B cell (primary cell): ENCODE measurements around the gene RIPOR3. TPM values are rescaled to one million over a fixed set of nuclear protein-coding genes. Genes with fewer than 3 reads are reported as not detected.

ENCODE experiments used
- ATAC-seq: fragments of 200-7000 bp; cut with Tn5 transposase; one replicate; pipeline ENCODE4 v1.10.0; 2021; ENCODE audit warnings: low read depth, mild to moderate bottlenecking, moderate number of reproducible peaks, moderate library complexity
- CTCF ChIA-PET: fragments of 350-600 bp; sonication (Branson Sonifier 250); formaldehyde crosslinking; loops from one replicate; lab custom pipeline; 2021; ENCODE audit warnings: antibody characterized with exemption, inconsistent platforms; lab: Charles Lee
- POLR2A ChIA-PET: fragments of 350-600 bp; sonication (Branson Sonifier 250); formaldehyde crosslinking; loops from one replicate; lab custom pipeline; 2021; ENCODE audit warnings: antibody characterized with exemption; lab: Charles Lee
- DNase-seq: peaks from one replicate; pipeline ENCODE4 v3.0.0; 2013
- H2AFZ ChIP-seq: 2 replicates; pipeline ENCODE4 v1.6.1; 2012; ENCODE audit warnings: mild to moderate bottlenecking, low read depth, low read length; ENCODE audit not compliant: insufficient read depth, poor library complexity, severe bottlenecking
- H3K27ac ChIP-seq, 2 donors: 1 replicate in 1 of 2; 2 replicates in 1 of 2; pipeline ENCODE4 v1.5.1; 2012 to 2013; ENCODE audit warnings: low read length in 2 of 2, mild to moderate bottlenecking in 2 of 2, moderate library complexity in 1 of 2
- H3K27me3 ChIP-seq, 4 experiments: fragments of 200-600 bp in 1 of 4; sonication (generic) in 1 of 4; replicated peaks in 1 of 4; 1 replicate in 2 of 4; 2 replicates in 2 of 4; pipeline versions ENCODE4 v1.6.1 to v1.7.0; 2013 to 2016; ENCODE audit warnings: low read length in 3 of 4, mild to moderate bottlenecking in 2 of 4, mixed read lengths in 1 of 4, moderate library complexity in 1 of 4; ENCODE audit not compliant: insufficient read depth in 4 of 4, control insufficient read depth in 3 of 4; ENCODE audit errors: control extremely low read depth in 1 of 4
- H3K36me3 ChIP-seq, 2 experiments: replicated peaks in 1 of 2; 1 replicate in 1 of 2; 2 replicates in 1 of 2; pipeline versions ENCODE4 v1.6.1 to v1.7.1; 2013; ENCODE audit warnings: low read length in 1 of 2; ENCODE audit not compliant: insufficient read depth in 2 of 2, control insufficient read depth in 1 of 2; ENCODE audit errors: control extremely low read depth in 1 of 2, extremely low read depth in 1 of 2
- H3K4me1 ChIP-seq, 2 donors: fragments of 200-600 bp in 1 of 2; sonication (generic) in 1 of 2; 1 replicate in 1 of 2; 2 replicates in 1 of 2; pipeline versions ENCODE4 v1.5.1 to v1.6.1; 2013 to 2017; ENCODE audit warnings: low read length in 2 of 2; ENCODE audit not compliant: control insufficient read depth in 2 of 2, insufficient read depth in 2 of 2
- H3K4me2 ChIP-seq: replicated peaks from 2 replicates; pipeline ENCODE3; 2012; ENCODE audit warnings: mild to moderate bottlenecking, low read depth, low read length; ENCODE audit not compliant: poor library complexity, severe bottlenecking
- H3K4me3 ChIP-seq, 5 experiments: fragments of 200-600 bp in 1 of 5; sonication (generic) in 1 of 5; 1 replicate in 3 of 5; 2 replicates in 2 of 5; pipeline versions ENCODE4 v1.5.1 to v1.7.0; 2011 to 2016; ENCODE audit warnings: low read length in 4 of 5, mild to moderate bottlenecking in 4 of 5, low read depth in 2 of 5, control low read depth in 1 of 5, moderate library complexity in 1 of 5; ENCODE audit not compliant: insufficient read depth in 1 of 5; ENCODE audit errors: control extremely low read depth in 1 of 5, extremely low read depth in 1 of 5
- H3K79me2 ChIP-seq: fragments of 200-600 bp; sonication (generic); one replicate; pipeline ENCODE4 v1.6.0; 2016; ENCODE audit warnings: low read length; ENCODE audit not compliant: control insufficient read depth, insufficient read depth
- H3K9ac ChIP-seq: fragments of 200-600 bp; sonication (generic); 2 replicates; pipeline ENCODE4 v1.6.1; 2017; ENCODE audit warnings: mild to moderate bottlenecking, low read length, moderate library complexity
- H3K9me3 ChIP-seq, 3 donors: one replicate each; pipeline versions ENCODE4 v1.6.1 to v1.7.1; 2013; ENCODE audit warnings: low read length in 2 of 3; ENCODE audit not compliant: control insufficient read depth in 2 of 3, insufficient read depth in 1 of 3; ENCODE audit errors: control extremely low read depth in 1 of 3
- H4K20me1 ChIP-seq: 2 replicates; pipeline ENCODE4 v1.6.0; 2012; ENCODE audit warnings: mild to moderate bottlenecking, low read length; ENCODE audit not compliant: insufficient read depth, control insufficient read depth, poor library complexity, severe bottlenecking
- H3K27ac Mint-ChIP-seq: one replicate; pipeline ENCODE4 v1.8.0; 2021; ENCODE audit warnings: mixed read lengths
- H3K27me3 Mint-ChIP-seq: one replicate; pipeline ENCODE4 v1.8.0; 2021; ENCODE audit warnings: mixed read lengths
- H3K4me1 Mint-ChIP-seq: one replicate; pipeline ENCODE4 v1.8.0; 2021; ENCODE audit warnings: mixed read lengths
- H3K4me3 Mint-ChIP-seq: one replicate; pipeline ENCODE4 v1.8.0; 2021; ENCODE audit warnings: mixed read lengths
- H3K9me3 Mint-ChIP-seq: one replicate; pipeline ENCODE4 v1.8.0; 2022; ENCODE audit warnings: mixed read lengths; ENCODE audit not compliant: insufficient read depth
- CTCF ChIP-seq: fragments of 200-600 bp; IDR thresholded peaks from one replicate; pipeline ENCODE4 v1.8.0; 2022; ENCODE audit warnings: antibody characterized with exemption, mild to moderate bottlenecking
- EZH2 ChIP-seq: IDR thresholded peaks from 2 replicates; pipeline ENCODE4 v1.6.1; 2012; ENCODE audit warnings: borderline replicate concordance, low read depth, mild to moderate bottlenecking, moderate library complexity, low read length; ENCODE audit not compliant: insufficient read depth, poor library complexity, severe bottlenecking
- WGBS: methylation state at CpG from one replicate; pipeline ENCODE4 v1.1.5; 2013; ENCODE audit warnings: missing lambda C conversion rate; ENCODE audit not compliant: insufficient coverage; 5-methylcytosine and 5-hydroxymethylcytosine counted together
- intact Hi-C: fragments of 100-400 bp; cut with micrococcal nuclease; formaldehyde crosslinking; loops from one replicate; pipeline ENCODE4 v1.10.0; 2022
- polyA plus RNA-seq: library from polyadenylated mRNA; depleted of rRNA; stranded (reverse); fragments of >200 nt; gene quantifications from 2 replicates; pipeline ENCODE4 v1.2.3, GENCODE V29; 2012
- total RNA-seq, 2 donors: library from RNA; stranded (reverse); fragments of 120-200 nt in 1 of 2; gene quantifications; 1 replicate in 1 of 2; 2 replicates in 1 of 2; pipeline versions ENCODE4 v1.2.3 to v1.2.4, GENCODE V29; 2013 to 2022

RIPOR3 gene
- total and polyA plus RNA-seq, 2 donors (not counting 1 experiment from before 2014, with no cell fraction given), result 0.09 to 0.27 TPM

GRCh38 chr20:50734730-50735679, 43.7 kb upstream of the RIPOR3 start:
- TF ChIP-seq EZH2 (no peak), CTCF (no peak)
- H3K4me1 Mint-ChIP-seq, result peaks cover 21% of the 10 kb centered on the region
- no peak overlapping the region for H3K27ac ChIP-seq
- WGBS, result 100% methylated on average over 2 of the region's 9 CpGs
- H4K20me1 ChIP-seq, result no peaks in the 10 kb centered on the region
- H3K9me3 ChIP-seq, result no peaks in the 10 kb centered on the region
- H3K4me1 ChIP-seq, result peaks cover 15% of the 10 kb centered on the region in 2 donors
- no peak overlapping the region for H3K4me2 ChIP-seq
- H3K27ac Mint-ChIP-seq, result no peak overlapping the region
- DNase-seq (no peak), ATAC-seq (no peak)
- H2AFZ ChIP-seq, result no peak overlapping the region
- H3K36me3 ChIP-seq, result peaks cover 2 to 3% of the 10 kb centered on the region in 2 experiments
- H3K27me3 ChIP-seq, result no peaks in the 10 kb centered on the region
- no peaks in the 10 kb centered on the region for H3K27me3 Mint-ChIP-seq
- peaks cover 42% of the 10 kb centered on the region for H3K79me2 ChIP-seq
- intact Hi-C loops, result loop anchor here (5.0 to 10.0 kb wide), 4 partner anchors 260 to 1457 kb away; partner anchors contain the start of genes NFATC2, RNF114 and ZFP64
- POLR2A ChIA-PET, result no interaction called here
- H3K4me3 Mint-ChIP-seq, result no peak overlapping the region
- H3K9ac ChIP-seq, result no peak overlapping the region
- no peaks in the 10 kb centered on the region for H3K9me3 Mint-ChIP-seq
- no peak overlapping the region for H3K4me3 ChIP-seq
- CTCF ChIA-PET, result interaction anchor here (0.8 to 4.8 kb wide), 2 partner anchors 15 to 565 kb away, joined by 3 to 23 read pairs; no protein-coding TSS in a partner anchor
